Stimulated activated naive CD4-positive, alpha-beta T cell (primary cell): ENCODE results near the gene E2F8.

ENCODE experiments used
- DNase-seq, 6 experiments: peaks; one replicate each; lab custom pipeline; 2025; lab: John Stamatoyannopoulos, UW

The E2F8 gene

GRCh38 chr11:19187114-19187832 is 53.5 kb downstream of the E2F8 start:
- DNase-seq = no peak

- DNase-seq = no peak
These were observed 55.2 kb downstream of the E2F8 start for GRCh38 chr11:19185516-19186052.

- DNase-seq = no peak
These were observed 55.7 kb downstream of the E2F8 start for GRCh38 chr11:19185036-19185435.

GRCh38 chr11:19183646-19184045 is 57.1 kb downstream of the E2F8 start:
- no peak for DNase-seq

GRCh38 chr11:19181531-19182261 is 59.0 kb downstream of the E2F8 start:
- no peak for DNase-seq

GRCh38 chr11:19176629-19177186 is 64.0 kb downstream of the E2F8 start:
- no peak for DNase-seq
